Skeletal muscle tissue (tissue), 4 donors: Measurements from ENCODE around the gene HAUS7. TPM values are rescaled to one million over a fixed set of nuclear protein-coding genes. Genes with fewer than 3 reads are reported as not detected.

ENCODE experiments used
- H3K27ac ChIP-seq: one replicate; pipeline ENCODE4 v1.7.0; 2013; ENCODE audit warnings: mild to moderate bottlenecking, low read depth, low read length, inconsistent platforms
- H3K27me3 ChIP-seq, 3 donors: one replicate each; pipeline ENCODE4 v1.7.0; 2013; ENCODE audit warnings: low read length in 3 of 3; ENCODE audit not compliant: control insufficient read depth in 3 of 3, insufficient read depth in 3 of 3
- H3K36me3 ChIP-seq, 3 donors: one replicate each; pipeline ENCODE4 v1.7.0; 2013; ENCODE audit warnings: low read length in 3 of 3; ENCODE audit not compliant: control insufficient read depth in 3 of 3, insufficient read depth in 3 of 3
- H3K4me1 ChIP-seq, 3 donors: one replicate each; pipeline ENCODE4 v1.7.0; 2013; ENCODE audit warnings: low read length in 3 of 3, mild to moderate bottlenecking in 3 of 3; ENCODE audit not compliant: control insufficient read depth in 3 of 3, insufficient read depth in 3 of 3
- H3K4me3 ChIP-seq, 3 donors: one replicate each; pipeline ENCODE4 v1.7.0; 2013; ENCODE audit warnings: low read length in 3 of 3
- H3K9ac ChIP-seq, 3 donors: one replicate each; pipeline ENCODE4 v1.7.0; 2013; ENCODE audit warnings: low read length in 3 of 3, mild to moderate bottlenecking in 3 of 3, moderate library complexity in 2 of 3, low read depth in 1 of 3
- H3K9me3 ChIP-seq, 3 donors: one replicate each; pipeline ENCODE4 v1.7.0; 2013; ENCODE audit warnings: low read length in 3 of 3; ENCODE audit not compliant: control insufficient read depth in 3 of 3
- total RNA-seq: library from RNA; depleted of rRNA; stranded (reverse); fragments of >200 nt; gene quantifications from one replicate; pipeline ENCODE4 v1.2.3, GENCODE V29; 2014
- donor health status: Osteomylitis.

The HAUS7 gene
- total RNA-seq, 1 donor from 2014 or later, result 11.0 TPM

DNA sequence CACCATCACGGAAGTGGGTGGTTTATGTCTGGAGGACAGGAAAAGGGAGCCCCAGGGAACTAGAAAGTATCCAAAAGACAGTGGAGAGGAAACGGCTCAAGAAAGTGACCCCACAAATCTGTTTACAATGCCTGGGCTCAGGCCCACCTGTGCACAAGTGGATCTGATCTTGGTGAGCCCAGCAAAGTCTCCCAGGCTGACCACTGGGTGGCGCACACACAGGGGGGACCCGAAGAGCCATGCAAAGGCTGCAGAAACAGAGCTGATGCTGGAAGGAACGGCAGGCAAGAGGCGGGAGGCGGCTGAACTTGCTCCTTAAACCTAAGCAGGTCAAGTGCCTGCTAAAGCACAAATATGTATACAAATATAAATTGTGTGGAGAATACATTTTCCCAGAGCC lies 9.6 kb downstream of the HAUS7 start:
- Histone ChIP-seq H3K9ac (no peak overlapping the region), H3K36me3 (peaks cover 0 to 2% (median 2%) of the 10 kb centered on the region in 3 donors), H3K4me3 (no peak overlapping the region), H3K4me1 (peaks cover 8 to 25% (median 20%) of the 10 kb centered on the region in 3 donors), H3K27ac (no peak overlapping the region), H3K27me3 (no peaks in the 10 kb centered on the region), H3K9me3 (no peaks in the 10 kb centered on the region)

DNA sequence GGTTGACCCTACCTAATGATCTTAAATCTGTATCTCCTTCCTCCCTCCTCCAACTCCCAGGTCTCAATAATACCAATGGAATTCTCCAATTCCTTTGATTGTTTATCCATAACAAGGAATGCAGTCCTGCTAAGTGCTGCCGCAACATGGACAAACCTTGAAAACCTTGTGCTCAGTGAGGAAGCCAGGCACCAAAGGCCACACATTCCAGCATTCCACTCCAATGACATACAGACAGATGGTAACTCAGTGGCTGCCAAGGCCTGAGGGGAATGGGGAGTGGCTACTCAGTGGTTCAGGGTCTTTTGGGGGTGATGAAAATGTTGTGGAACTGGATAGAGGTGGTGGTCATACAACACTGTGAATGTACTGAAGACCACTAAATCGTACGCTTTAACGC lies 10.4 kb downstream of the HAUS7 start:
- Histone ChIP-seq H3K4me1 (peaks cover 8 to 29% (median 20%) of the 10 kb centered on the region in 3 donors), H3K27me3 (no peaks in the 10 kb centered on the region), H3K9me3 (no peaks in the 10 kb centered on the region), H3K9ac (no peak overlapping the region), H3K36me3 (peaks cover 0 to 2% (median 2%) of the 10 kb centered on the region in 3 donors), H3K27ac (no peak overlapping the region), H3K4me3 (no peak overlapping the region)

DNA sequence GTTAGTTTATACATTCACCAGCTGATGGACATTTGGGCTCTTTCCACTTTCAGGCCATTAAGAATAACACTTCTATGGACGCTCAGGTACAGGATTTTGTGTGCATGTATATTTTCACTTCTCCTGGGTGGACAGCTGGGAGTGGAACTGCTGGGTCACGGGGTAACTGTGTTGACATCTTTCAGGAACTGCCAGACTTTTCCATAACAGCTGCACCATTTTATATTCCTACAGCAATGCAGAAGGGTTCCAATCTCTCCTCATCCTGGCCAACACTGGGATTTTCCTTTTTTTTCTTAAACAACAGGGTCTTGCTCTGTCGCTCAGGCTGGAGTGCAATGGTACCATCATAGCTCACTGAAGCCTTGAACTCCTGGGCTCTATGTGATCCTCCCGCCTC lies 11.9 kb downstream of the HAUS7 start:
- Histone ChIP-seq H3K4me3 (no peak overlapping the region), H3K36me3 (peaks cover 0 to 2% (median 0%) of the 10 kb centered on the region in 3 donors), H3K9ac (no peak overlapping the region), H3K27ac (no peak overlapping the region), H3K9me3 (no peaks in the 10 kb centered on the region), H3K4me1 (peaks cover 8 to 29% (median 20%) of the 10 kb centered on the region in 3 donors), H3K27me3 (no peaks in the 10 kb centered on the region)

DNA sequence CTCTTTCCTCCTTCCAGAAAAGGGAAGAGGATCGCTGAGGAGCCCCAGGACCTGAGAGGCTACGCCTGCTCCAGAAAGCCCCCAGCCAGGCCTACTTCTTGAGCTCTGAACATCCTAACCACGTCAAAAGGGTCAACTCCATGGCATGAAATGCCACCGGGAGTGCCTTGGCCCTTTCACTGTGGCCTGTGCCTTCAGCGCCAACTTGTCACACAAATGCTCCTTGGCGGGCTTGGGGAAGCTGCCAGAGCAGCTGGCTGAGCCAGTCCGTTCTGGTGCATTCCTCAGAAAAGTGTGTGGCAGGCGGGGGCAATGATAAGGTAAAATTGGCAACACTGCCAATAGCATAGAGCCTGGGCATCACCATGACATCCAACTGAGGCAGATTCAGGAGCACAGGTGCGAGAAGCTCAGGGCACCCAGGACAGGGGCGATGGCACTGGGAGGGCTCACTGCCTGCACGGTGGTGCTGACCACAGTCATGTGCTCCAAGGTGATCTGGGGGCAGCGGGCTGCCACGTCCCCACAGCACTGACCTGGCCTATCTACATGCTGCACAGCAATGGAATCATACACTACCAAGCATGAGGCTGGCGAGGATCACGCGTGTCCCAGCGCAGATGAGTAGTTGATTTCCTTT lies 12.4 kb downstream of the HAUS7 start:
- H3K4me1 ChIP-seq, result peaks cover 8 to 29% (median 20%) of the 10 kb centered on the region in 3 donors
- H3K9ac ChIP-seq, result no peak overlapping the region
- no peaks in the 10 kb centered on the region for H3K9me3 ChIP-seq
- H3K4me3 ChIP-seq, result no peak overlapping the region
- H3K36me3 ChIP-seq, result peaks cover 0 to 2% (median 0%) of the 10 kb centered on the region in 3 donors
- H3K27me3 ChIP-seq, result no peaks in the 10 kb centered on the region
- H3K27ac ChIP-seq, result no peak overlapping the region

DNA sequence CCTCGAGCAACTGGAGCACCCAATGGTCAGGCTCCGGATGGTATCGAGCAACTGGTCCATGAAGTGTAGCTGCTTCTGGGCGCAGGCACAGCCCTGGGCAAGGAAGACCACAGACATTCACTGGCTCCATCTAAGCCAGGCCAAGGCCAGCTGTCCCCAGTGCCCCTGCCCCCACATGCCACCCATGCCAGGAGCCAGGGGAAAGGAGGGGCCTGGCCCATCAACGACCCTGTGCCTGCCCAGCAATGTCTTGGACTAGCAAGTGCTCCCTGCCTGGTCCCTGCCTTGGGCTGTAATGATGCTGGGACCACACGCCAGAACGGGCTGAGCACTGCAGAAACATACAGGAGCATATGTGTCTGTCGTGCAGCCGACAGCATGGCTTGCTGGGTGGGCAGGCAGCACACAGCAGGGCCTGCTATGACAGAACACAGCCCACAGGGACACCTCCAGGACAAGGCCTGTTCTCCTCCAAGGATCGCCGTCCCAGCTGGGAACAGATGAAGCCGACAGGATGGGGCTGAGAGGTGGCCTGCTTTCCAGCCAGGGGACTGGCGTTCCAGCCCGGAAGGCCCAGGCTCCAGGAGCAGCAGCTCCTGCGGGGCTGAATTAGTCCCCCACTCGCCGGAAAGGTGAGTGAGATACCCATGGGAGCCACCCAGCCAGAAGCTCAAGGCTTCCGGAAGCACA lies 13.1 kb downstream of the HAUS7 start:
- Histone ChIP-seq H3K4me1 (peaks cover 8 to 29% (median 20%) of the 10 kb centered on the region in 3 donors), H3K27ac (no peak overlapping the region), H3K9ac (peak overlapping the region in 1 of 3 donors; percentile 8), H3K36me3 (peaks cover 0 to 2% (median 0%) of the 10 kb centered on the region in 3 donors), H3K4me3 (no peak overlapping the region), H3K27me3 (no peaks in the 10 kb centered on the region), H3K9me3 (no peaks in the 10 kb centered on the region)

DNA sequence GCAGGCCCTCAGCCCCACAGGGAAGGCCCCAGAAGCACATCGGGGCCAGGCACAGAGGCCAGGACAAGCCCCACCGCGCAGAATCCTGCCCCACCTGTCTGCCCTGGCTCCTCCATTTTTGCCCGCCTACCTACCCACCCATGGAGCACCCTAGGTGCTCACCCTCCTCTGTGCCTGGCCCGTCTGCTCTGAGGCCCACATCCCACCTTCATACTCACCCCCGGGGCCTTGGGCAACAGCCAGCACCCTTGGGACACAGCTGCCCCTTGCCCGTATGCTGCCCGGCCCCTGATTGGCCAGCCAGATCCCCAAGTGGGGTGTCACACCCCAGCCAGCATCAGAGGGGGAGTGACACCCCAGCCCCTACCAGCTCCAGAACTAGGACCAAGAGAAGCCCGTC lies 13.7 kb downstream of the HAUS7 start:
- peaks cover 0 to 2% (median 0%) of the 10 kb centered on the region in 3 donors for H3K36me3 ChIP-seq
- H3K27ac ChIP-seq, result no peak overlapping the region
- H3K4me1 ChIP-seq, result peaks cover 8 to 29% (median 20%) of the 10 kb centered on the region in 3 donors

DNA sequence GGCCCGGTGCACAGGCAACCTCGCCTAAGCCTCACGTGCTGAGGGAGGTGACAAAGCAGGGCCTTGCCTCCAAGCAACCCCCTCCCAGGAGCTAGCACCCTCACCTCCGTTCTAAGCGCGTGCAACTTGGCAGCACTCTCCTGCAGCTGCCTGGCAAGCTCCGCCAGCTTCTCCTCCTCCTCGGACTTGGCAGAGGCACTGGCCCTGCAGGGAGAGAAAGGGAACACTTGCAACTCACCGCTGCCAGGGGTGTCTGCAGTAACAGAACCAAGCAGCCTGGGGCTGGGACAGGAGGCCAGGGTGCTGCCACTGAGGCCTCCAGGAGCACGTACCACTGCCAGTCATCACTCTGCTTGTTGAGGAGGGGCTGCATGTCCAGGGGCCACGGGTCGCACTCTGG lies 14.2 kb downstream of the HAUS7 start:
- Histone ChIP-seq H3K27ac (no peak overlapping the region), H3K9ac (no peak overlapping the region), H3K27me3 (no peaks in the 10 kb centered on the region), H3K36me3 (peaks cover 0 to 2% (median 0%) of the 10 kb centered on the region in 3 donors), H3K4me1 (peaks cover 8 to 29% (median 20%) of the 10 kb centered on the region in 3 donors), H3K9me3 (no peaks in the 10 kb centered on the region), H3K4me3 (no peak overlapping the region)

More for the DNA sequence above, 13.7 kb downstream of the HAUS7 start:
- H3K4me3 ChIP-seq, result no peak overlapping the region
- no peaks in the 10 kb centered on the region for H3K27me3 ChIP-seq
- no peaks in the 10 kb centered on the region for H3K9me3 ChIP-seq
- H3K9ac ChIP-seq, result peak overlapping the region in 1 of 3 donors; percentile 8

DNA sequence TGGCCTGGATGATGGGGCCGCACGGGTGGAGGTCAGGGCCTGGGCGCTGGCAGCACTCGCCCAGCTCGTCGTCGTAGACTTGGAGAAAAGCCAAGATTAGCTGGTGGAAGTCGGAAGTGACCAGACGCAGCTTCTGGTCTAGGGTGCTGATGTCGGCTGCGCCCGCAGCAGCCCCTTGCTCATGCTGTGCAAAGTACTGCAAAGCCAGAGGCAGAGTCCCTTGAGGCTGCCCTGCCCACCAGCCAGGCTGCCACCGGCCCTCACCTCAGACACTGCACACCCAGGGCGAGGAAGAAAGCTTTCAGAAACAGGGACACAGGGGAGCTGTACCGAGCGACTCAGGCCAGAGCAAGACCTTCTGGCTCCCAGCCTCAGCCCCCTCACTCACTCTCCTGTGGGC lies 14.8 kb downstream of the HAUS7 start:
- H3K36me3 ChIP-seq, result peaks cover 0 to 2% (median 0%) of the 10 kb centered on the region in 3 donors
- no peak overlapping the region for H3K27ac ChIP-seq

DNA sequence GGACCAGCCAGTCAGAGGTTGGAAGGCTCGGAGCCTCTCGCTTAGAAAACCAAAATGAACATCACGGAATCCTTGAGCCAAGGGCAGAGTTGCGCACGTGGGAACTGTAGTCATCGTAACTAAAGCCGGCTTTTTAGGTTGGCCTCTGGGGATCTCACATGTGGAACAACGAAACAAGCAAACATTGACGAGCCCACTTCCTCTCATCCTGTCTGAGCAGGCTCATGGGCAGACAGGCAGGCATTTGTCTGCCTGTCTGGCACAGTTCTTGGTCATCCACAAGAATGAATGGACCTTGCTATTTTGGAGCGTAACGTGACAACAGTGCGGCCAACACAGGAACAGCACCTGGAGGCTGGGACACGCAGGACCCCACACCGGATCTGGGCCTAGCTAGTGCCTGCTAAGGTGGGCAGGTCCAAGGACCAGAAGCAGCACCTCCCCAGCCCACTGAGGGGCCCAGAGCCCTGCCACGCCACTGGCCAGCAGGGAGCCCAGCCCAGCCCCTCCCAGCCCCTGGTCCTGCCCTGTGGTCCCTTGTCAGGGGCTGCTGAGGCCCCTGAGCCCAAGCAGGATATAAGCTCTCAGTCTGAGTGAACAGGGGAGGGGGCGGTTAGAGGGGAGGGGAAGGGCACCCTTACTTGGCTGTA lies 15.3 kb downstream of the HAUS7 start:
- Histone ChIP-seq H3K4me1 (peaks cover 8 to 29% (median 19%) of the 10 kb centered on the region in 3 donors), H3K27ac (no peak overlapping the region), H3K27me3 (no peaks in the 10 kb centered on the region), H3K9me3 (no peaks in the 10 kb centered on the region), H3K9ac (no peak overlapping the region), H3K36me3 (peaks cover 0 to 4% (median 0%) of the 10 kb centered on the region in 3 donors), H3K4me3 (no peak overlapping the region)

More for the DNA sequence above, 14.8 kb downstream of the HAUS7 start:
- H3K27me3 ChIP-seq, result no peaks in the 10 kb centered on the region
- H3K9ac ChIP-seq, result no peak overlapping the region
- peaks cover 8 to 29% (median 20%) of the 10 kb centered on the region in 3 donors for H3K4me1 ChIP-seq
- no peak overlapping the region for H3K4me3 ChIP-seq
- no peaks in the 10 kb centered on the region for H3K9me3 ChIP-seq

DNA sequence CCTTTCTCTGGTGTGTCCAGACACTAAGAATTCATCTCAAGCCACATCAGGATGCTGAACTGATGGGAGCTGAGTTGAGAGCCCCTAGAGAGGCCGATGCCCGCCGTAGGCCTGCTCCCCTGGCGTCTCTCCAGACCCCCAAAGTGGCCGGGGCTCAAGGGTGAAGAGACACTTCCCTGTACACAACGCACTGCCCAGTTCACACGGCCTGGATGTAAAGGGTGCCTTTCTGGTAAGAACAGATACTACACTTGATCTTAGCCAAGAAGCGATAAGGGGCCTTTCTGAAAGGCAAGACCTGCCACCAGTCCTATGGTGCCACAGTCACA lies 19.5 kb downstream of the HAUS7 start:
- Histone ChIP-seq H3K4me3 (no peak overlapping the region), H3K9me3 (no peaks in the 10 kb centered on the region), H3K27ac (no peak overlapping the region), H3K9ac (no peak overlapping the region), H3K4me1 (peaks cover 0 to 5% (median under 1%) of the 10 kb centered on the region in 3 donors), H3K36me3 (peaks cover 0 to 5% (median 2%) of the 10 kb centered on the region in 3 donors), H3K27me3 (no peaks in the 10 kb centered on the region)
